HepG2 (cell line): ENCODE measurements around the gene CCDC57. TPM values are rescaled to one million over a fixed set of nuclear protein-coding genes. Genes with fewer than 3 reads are reported as not detected.

Source experiments
- FUBP1 ChIP-seq: sonication (generic); formaldehyde crosslinking; IDR thresholded peaks from 2 replicates; pipeline ENCODE4 v1.5.1; 2020; ENCODE audit warnings: missing genetic modification reagents, mild to moderate bottlenecking, borderline replicate concordance
- GLI4 ChIP-seq: sonication (generic); formaldehyde crosslinking; IDR thresholded peaks from 2 replicates; pipeline ENCODE4 v1.5.1; 2020; ENCODE audit warnings: missing genetic modification reagents, mild to moderate bottlenecking, moderate library complexity, borderline replicate concordance
- GMEB1 ChIP-seq: sonication (generic); formaldehyde crosslinking; IDR thresholded peaks from 2 replicates; pipeline ENCODE4 v1.5.1; 2020; ENCODE audit warnings: missing genetic modification reagents, mild to moderate bottlenecking, borderline replicate concordance
- GZF1 ChIP-seq: sonication (generic); formaldehyde crosslinking; IDR thresholded peaks from 2 replicates; pipeline ENCODE4 v1.5.1; 2020; ENCODE audit warnings: mild to moderate bottlenecking, missing genetic modification reagents
- HCFC1 ChIP-seq: fragments of 150-350 bp; IDR thresholded peaks from 2 replicates; pipeline ENCODE4 v1.6.1; 2014; ENCODE audit warnings: low read depth, low read length
- IKZF4 ChIP-seq: sonication (generic); formaldehyde crosslinking; IDR thresholded peaks from 2 replicates; pipeline ENCODE4 v1.5.1; 2020; ENCODE audit warnings: borderline replicate concordance, mild to moderate bottlenecking, low read depth, missing genetic modification reagents; ENCODE audit errors: not compliant biosample characterization
- JUND ChIP-seq: sonication (generic); formaldehyde crosslinking; IDR thresholded peaks from 2 replicates; pipeline ENCODE4 v1.8.0; 2022; ENCODE audit warnings: mild to moderate bottlenecking, missing genetic modification reagents
- KLF6 ChIP-seq: IDR thresholded peaks from 2 replicates; pipeline ENCODE4 v1.8.0; 2016; ENCODE audit warnings: missing biosample characterization, missing genetic modification reagents
- MXD1 ChIP-seq: sonication (generic); formaldehyde crosslinking; IDR thresholded peaks from 2 replicates; pipeline ENCODE4 v1.4.0; 2020; ENCODE audit warnings: mild to moderate bottlenecking, missing genetic modification reagents
- MXD4 ChIP-seq: IDR thresholded peaks from 2 replicates; pipeline ENCODE4 v1.6.1; 2016; ENCODE audit warnings: mild to moderate bottlenecking, missing biosample characterization, missing genetic modification reagents
- NR2F1 ChIP-seq, 2 experiments: fragments of 450-650 bp in 1 of 2; formaldehyde crosslinking in 1 of 2; IDR thresholded peaks; 2 replicates each; pipeline versions ENCODE4 v1.5.0 to v1.6.1; 2016 to 2020; ENCODE audit warnings: mild to moderate bottlenecking in 1 of 2, missing compliant biosample characterization in 1 of 2, missing genetic modification reagents in 1 of 2, moderate library complexity in 1 of 2
- PATZ1 ChIP-seq: sonication (generic); formaldehyde crosslinking; IDR thresholded peaks from 2 replicates; pipeline ENCODE4 v1.4.0; 2020; ENCODE audit warnings: missing genetic modification reagents
- RBAK ChIP-seq: sonication (generic); formaldehyde crosslinking; IDR thresholded peaks from 2 replicates; pipeline ENCODE4 v1.5.1; 2020; ENCODE audit warnings: mild to moderate bottlenecking, missing genetic modification reagents
- SIX1 ChIP-seq: sonication (generic); formaldehyde crosslinking; IDR thresholded peaks from 2 replicates; pipeline ENCODE4 v1.4.0; 2020; ENCODE audit warnings: missing genetic modification reagents, borderline replicate concordance
- YEATS4 ChIP-seq: sonication (generic); formaldehyde crosslinking; IDR thresholded peaks from 2 replicates; pipeline ENCODE4 v1.4.0; 2020; ENCODE audit warnings: missing genetic modification reagents, borderline replicate concordance
- ZNF160 ChIP-seq: sonication (generic); formaldehyde crosslinking; IDR thresholded peaks from 2 replicates; pipeline ENCODE4 v1.8.0; 2022; ENCODE audit warnings: mild to moderate bottlenecking, inconsistent platforms, missing genetic modification reagents
- ZNF274 ChIP-seq: sonication (generic); formaldehyde crosslinking; IDR thresholded peaks from 2 replicates; pipeline ENCODE4 v1.5.1; 2020; ENCODE audit warnings: mild to moderate bottlenecking, missing genetic modification reagents
- ZNF317 ChIP-seq: sonication (generic); formaldehyde crosslinking; IDR thresholded peaks from 2 replicates; pipeline ENCODE4 v1.5.0; 2020; ENCODE audit warnings: mild to moderate bottlenecking, missing genetic modification reagents
- ZNF333 ChIP-seq: sonication (generic); formaldehyde crosslinking; IDR thresholded peaks from 2 replicates; pipeline ENCODE4 v1.4.0; 2020; ENCODE audit warnings: mild to moderate bottlenecking, missing genetic modification reagents, borderline replicate concordance
- ZNF501 ChIP-seq: sonication (generic); formaldehyde crosslinking; IDR thresholded peaks from 2 replicates; pipeline ENCODE4 v1.5.1; 2020; ENCODE audit warnings: mild to moderate bottlenecking, moderate library complexity, missing genetic modification reagents
- ZNF629 ChIP-seq: sonication (generic); formaldehyde crosslinking; conservative IDR thresholded peaks from 2 replicates; pipeline ENCODE4 v1.5.0; 2020; ENCODE audit warnings: missing genetic modification reagents
- ZNF747 ChIP-seq: sonication (generic); formaldehyde crosslinking; IDR thresholded peaks from 2 replicates; pipeline ENCODE4 v1.8.1; 2023; ENCODE audit warnings: missing genetic modification reagents, mild to moderate bottlenecking, borderline replicate concordance
- ZNF83 ChIP-seq: sonication (generic); formaldehyde crosslinking; IDR thresholded peaks from 2 replicates; pipeline ENCODE4 v1.4.0; 2020; ENCODE audit warnings: missing genetic modification reagents, mild to moderate bottlenecking, borderline replicate concordance
- ZNF839 ChIP-seq: sonication (generic); formaldehyde crosslinking; IDR thresholded peaks from 2 replicates; pipeline ENCODE4 v1.4.0; 2020; ENCODE audit warnings: missing genetic modification reagents, mild to moderate bottlenecking, borderline replicate concordance
- ZNF841 ChIP-seq: sonication (generic); formaldehyde crosslinking; IDR thresholded peaks from 2 replicates; pipeline ENCODE4 v1.8.1; 2023; ENCODE audit warnings: missing genetic modification reagents, borderline replicate concordance
- ZSCAN12 ChIP-seq: sonication (generic); formaldehyde crosslinking; IDR thresholded peaks from 2 replicates; pipeline ENCODE4 v1.9.0; 2021; ENCODE audit warnings: mild to moderate bottlenecking, missing genetic modification reagents
- polyA plus RNA-seq, 8 experiments: library from polyadenylated mRNA; depleted of rRNA in 3 of 8; stranded (reverse) in 7 of 8; unstranded in 1 of 8; fragments of >200 nt; fragmentation: Illumina TruSeq in 4 of 8; extraction: Trizol in 4 of 8; gene quantifications; 2 replicates each; pipeline versions ENCODE4 v1.2.1 to v1.2.3, GENCODE V29; 2011 to 2016; ENCODE audit warnings: low read depth in 4 of 8, missing spikeins in 1 of 8, mixed read lengths in 1 of 8; ENCODE audit not compliant: insufficient read depth in 1 of 8
- total RNA-seq, 5 experiments: library from RNA; depleted of rRNA; stranded (reverse); fragments of >200 nt; fragmentation: Illumina TruSeq; extraction: Trizol; gene quantifications; 2 replicates each; pipeline ENCODE4 v1.2.3, GENCODE V29; 2016; ENCODE audit warnings: low read depth in 1 of 5

Gene CCDC57
- total and polyA plus RNA-seq, 2 of the 13 experiments (the other 11 are each of a cell fraction or from before 2014, with no cell fraction given) = 59.3 to 59.9 TPM

GRCh38 chr17:82096709-82097183, 115.9 kb downstream of the CCDC57 start (continued):
- TF ChIP-seq ZNF841 (CRISPR knock-in tag) (no peak), ZNF629 (CRISPR knock-in tag) (no peak), ZNF317 (CRISPR knock-in tag) (no peak), GZF1 (CRISPR knock-in tag) (no peak), NR2F1 (CRISPR knock-in tag; IDR thresholded peaks at IDR 0.05) (no peak), MXD1 (CRISPR knock-in tag) (no peak), JUND (CRISPR knock-in tag) (no peak), GLI4 (CRISPR knock-in tag) (0 out of 2 replicates have a peak, but pooled peaks have one; percentile 61), KLF6 (CRISPR knock-in tag) (no peak), RBAK (CRISPR knock-in tag) (no peak), IKZF4 (CRISPR knock-in tag) (no peak), ZNF839 (no peak), PATZ1 (CRISPR knock-in tag) (no peak), FUBP1 (CRISPR knock-in tag) (no peak; the same call in 1 of the 2 replicates), MXD4 (no peak), ZNF83 (CRISPR knock-in tag) (no peak), ZNF274 (CRISPR knock-in tag) (no peak), ZNF747 (CRISPR knock-in tag) (no peak), ZNF333 (CRISPR knock-in tag) (0 out of 2 replicates have a peak, but pooled peaks have one; percentile 0), GMEB1 (CRISPR knock-in tag) (no peak; the same call in 1 of the 2 replicates), ZNF501 (CRISPR knock-in tag) (no peak), YEATS4 (no peak), ZSCAN12 (CRISPR knock-in tag) (no peak), ZNF160 (CRISPR knock-in tag) (0 out of 2 replicates have a peak, but pooled peaks have one; percentile 6), HCFC1 (no peak), SIX1 (CRISPR knock-in tag) (no peak)
